Measurements from ENCODE around the gene L3MBTL3. TPM values are rescaled to one million over a fixed set of nuclear protein-coding genes. Genes with fewer than 3 reads are reported as not detected.

The L3MBTL3 gene
- total and polyA plus RNA-seq, 4 experiments from 2014 or later, result 2.6 to 44.1 (median 24.3) TPM

DNA sequence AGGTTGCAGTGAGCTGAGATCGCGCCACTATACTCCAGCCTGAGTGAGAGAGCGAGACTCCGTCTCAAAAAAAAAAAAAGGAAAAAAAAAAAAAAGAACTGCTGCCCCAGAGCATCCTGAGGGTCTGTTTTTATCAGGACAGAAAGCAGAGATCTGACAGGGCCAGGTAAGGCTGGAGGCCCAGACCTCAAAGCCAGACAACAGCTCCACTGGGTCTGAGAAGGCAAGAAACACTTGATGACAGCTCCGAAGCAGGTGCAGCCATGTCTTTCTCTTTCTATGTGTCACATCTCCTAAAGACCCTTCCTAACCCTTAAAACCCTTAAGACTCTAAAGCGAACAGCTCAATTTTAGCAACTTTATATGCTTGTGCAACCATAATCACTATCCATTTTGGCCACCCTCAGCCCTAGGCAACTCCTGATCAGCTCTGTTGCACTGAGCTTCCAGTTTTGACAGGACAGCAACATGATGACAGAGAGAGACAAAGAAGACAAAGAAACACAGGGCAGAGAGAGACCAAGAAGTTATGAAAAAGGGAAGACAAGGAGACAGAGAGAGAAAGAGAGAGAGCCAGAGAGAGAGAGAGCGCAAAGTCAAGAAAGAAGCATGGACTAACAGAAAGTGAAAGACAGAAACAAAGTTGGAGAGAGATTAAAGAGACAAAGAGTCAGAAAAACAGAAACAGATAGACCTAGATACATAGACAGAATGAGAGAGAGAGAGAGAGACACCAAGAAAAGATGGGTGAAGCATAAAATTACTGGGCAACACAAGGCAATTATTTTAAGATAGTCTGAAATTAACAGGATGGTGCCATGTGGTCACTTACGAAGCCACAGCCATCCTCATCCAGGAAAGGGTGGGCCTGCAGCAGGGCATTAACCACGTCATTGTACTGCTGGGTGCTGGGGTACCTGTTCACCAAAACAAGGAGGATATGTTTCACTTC, 165.2 kb downstream of the L3MBTL3 start:
- H3K27me3 ChIP-seq (ENCODE audit: insufficient read depth, low read length), result no peaks in the 10 kb centered on the region
- CTCF ChIA-PET (ENCODE audit: partially characterized antibody), result interaction anchor here (0.8 to 4.2 kb wide), 9 partner anchors 9 to 99 kb away, joined by 3 to 22 read pairs (median 3); partner anchors contain the start of gene SAMD3
- peaks cover 35 to 58% (median 45%) of the 10 kb centered on the region in 4 donors for H3K4me1 Mint-ChIP-seq

GRCh38 chr6:130185658-130186057, 167.3 kb downstream of the L3MBTL3 start:
- DNase-seq, result no peak
- Mint-ChIP-seq H3K36me3 (peaks cover 50 to 51% of the 10 kb centered on the region in 2 donors), H3K27ac (peak overlapping the region in 5 of 7 donors; percentile 34 to 82 (median 74)), H3K27me3 (no peaks in the 10 kb centered on the region), H3K4me3 (peak overlapping the region in 3 of 8 donors; percentile 59 to 68 (median 60)), H3K9me3 (peaks cover 0 to 1% (median 0%) of the 10 kb centered on the region in 8 donors), H3K4me1 (peaks cover 49 to 75% (median 60%) of the 10 kb centered on the region in 4 donors)
- H3K27ac ChIP-seq (ENCODE audit: low read depth, low read length), result no peak overlapping the region
- no peaks in the 10 kb centered on the region for H3K27me3 ChIP-seq (ENCODE audit: insufficient read depth, low read length)
- intact Hi-C loops (cut with micrococcal nuclease), result loop anchor here (2.0 kb wide), 1 partner anchor 29 kb away; no protein-coding TSS in a partner anchor
- peaks cover 56% of the 10 kb centered on the region for H3K4me1 ChIP-seq (ENCODE audit: insufficient read depth, low read length)
- POLR2A ChIA-PET (ENCODE audit: partially characterized antibody), result interaction anchor here (0.6 to 7.8 kb wide), 6 partner anchors 14 to 575 kb away, joined by 3 to 64 read pairs (median 20); partner anchors contain the start of gene SAMD3
- CTCF ChIA-PET (ENCODE audit: partially characterized antibody), result interaction anchor here (1.3 to 4.2 kb wide), 3 partner anchors 38 to 441 kb away, joined by 4 to 22 read pairs (median 7); partner anchors contain the start of gene SAMD3
- no peak overlapping the region for H3K4me3 ChIP-seq (ENCODE audit: low read length in 2 of 2)
- no peaks in the 10 kb centered on the region for H3K9me3 ChIP-seq (ENCODE audit: control insufficient read depth in 1 of 2, low read length in 2 of 2)
- peaks cover 10% of the 10 kb centered on the region for H3K36me3 ChIP-seq (ENCODE audit: insufficient read depth, low read length)

More for the DNA sequence above, 165.2 kb downstream of the L3MBTL3 start:
- Histone ChIP-seq H3K4me3 (ENCODE audit: low read length in 2 of 2) (peak overlapping the region in 1 of 2 donors; percentile 6), H3K9me3 (ENCODE audit: control insufficient read depth in 1 of 2, low read length in 2 of 2) (no peaks in the 10 kb centered on the region), H3K4me1 (ENCODE audit: insufficient read depth, low read length) (peaks cover 39% of the 10 kb centered on the region), H3K27ac (ENCODE audit: low read depth, low read length) (peak overlapping the region; percentile 40), H3K36me3 (ENCODE audit: insufficient read depth, low read length) (peaks cover 10% of the 10 kb centered on the region)
- Mint-ChIP-seq H3K36me3 (peaks cover 46 to 53% of the 10 kb centered on the region in 2 donors), H3K27me3 (no peaks in the 10 kb centered on the region), H3K4me3 (peak overlapping the region; percentile 49 to 79 (median 70)), H3K9me3 (peaks cover 0 to 1% (median 0%) of the 10 kb centered on the region in 8 donors), H3K27ac (peak overlapping the region; percentile 65 to 95 (median 90))
- intact Hi-C loops (cut with micrococcal nuclease), result loop anchor here (2.0 kb wide), 1 partner anchor 31 kb away; no protein-coding TSS in a partner anchor
- peak; percentile 57 to 77 (median 69) for DNase-seq
- POLR2A ChIA-PET (ENCODE audit: partially characterized antibody), result interaction anchor here (0.6 to 7.8 kb wide), 9 partner anchors 10 to 420 kb away, joined by 3 to 64 read pairs (median 5); partner anchors contain the start of gene SAMD3

DNA sequence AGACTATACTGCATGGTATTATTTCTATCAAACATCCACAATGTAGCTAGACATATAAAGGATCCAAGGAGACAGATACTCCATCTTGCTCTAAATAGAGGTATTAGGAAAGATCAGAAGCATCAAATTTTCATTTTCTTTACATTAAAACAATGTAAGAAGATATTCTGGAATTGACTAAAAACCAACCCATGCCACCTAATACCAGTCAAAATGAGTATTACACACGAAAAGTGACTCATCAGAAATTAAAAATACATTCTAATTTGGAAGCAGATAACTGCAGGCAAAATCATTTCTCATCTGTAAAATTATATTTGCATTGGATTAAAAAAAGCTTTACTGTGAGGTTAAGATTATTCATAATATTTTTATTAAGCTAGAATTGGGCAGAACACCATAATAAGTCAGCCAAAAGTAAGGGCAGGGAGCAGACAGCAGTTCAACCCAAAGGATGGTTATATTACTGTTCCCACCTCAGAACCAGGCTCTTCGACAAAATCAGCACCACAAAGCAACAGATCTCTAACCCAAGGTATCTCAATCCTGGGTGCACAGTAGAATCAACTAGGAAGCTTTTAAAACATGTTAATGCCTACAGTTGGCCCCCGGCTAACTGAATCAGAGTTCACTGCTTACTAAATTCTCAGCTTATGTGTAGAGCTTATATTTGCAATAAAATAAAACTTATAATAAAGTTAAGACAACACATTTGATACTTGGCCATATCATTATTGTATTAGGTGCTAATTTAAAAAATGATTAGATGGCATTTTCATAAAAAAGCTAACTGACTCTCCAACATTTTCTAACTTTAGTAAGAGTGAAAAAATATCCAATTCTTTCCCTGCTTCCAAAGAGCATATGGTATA, 169.2 kb downstream of the L3MBTL3 start:
- H3K4me3 Mint-ChIP-seq, result peak overlapping the region in 1 of 8 donors; percentile 4
- Histone ChIP-seq H3K27ac (ENCODE audit: low read depth, low read length) (no peak overlapping the region), H3K4me3 (ENCODE audit: low read length in 2 of 2) (no peak overlapping the region), H3K36me3 (ENCODE audit: insufficient read depth, low read length) (peaks cover 5% of the 10 kb centered on the region), H3K9me3 (ENCODE audit: control insufficient read depth in 1 of 2, low read length in 2 of 2) (no peaks in the 10 kb centered on the region), H3K4me1 (ENCODE audit: insufficient read depth, low read length) (peaks cover 56% of the 10 kb centered on the region), H3K27me3 (ENCODE audit: insufficient read depth, low read length) (no peaks in the 10 kb centered on the region)
- H3K36me3 Mint-ChIP-seq, result peaks cover 49 to 52% of the 10 kb centered on the region in 2 donors
- no peaks in the 10 kb centered on the region for H3K27me3 Mint-ChIP-seq
- H3K9me3 Mint-ChIP-seq, result no peaks in the 10 kb centered on the region
- peaks cover 60 to 86% (median 71%) of the 10 kb centered on the region in 4 donors for H3K4me1 Mint-ChIP-seq
- CTCF ChIA-PET (ENCODE audit: partially characterized antibody), result interaction anchor here (0.7 to 4.5 kb wide), 9 partner anchors 9 to 125 kb away, joined by 3 to 33 read pairs (median 4); partner anchors contain the start of gene SAMD3
- intact Hi-C loops (cut with micrococcal nuclease), result no loop called here
- POLR2A ChIA-PET (ENCODE audit: partially characterized antibody), result interaction anchor here (0.5 to 7.8 kb wide), 9 partner anchors 12 to 55 kb away, joined by 3 to 64 read pairs (median 7); partner anchors contain the start of gene SAMD3
- DNase-seq, result no peak
- peak overlapping the region in 6 of 7 donors; percentile 36 to 92 (median 80) for H3K27ac Mint-ChIP-seq

DNA sequence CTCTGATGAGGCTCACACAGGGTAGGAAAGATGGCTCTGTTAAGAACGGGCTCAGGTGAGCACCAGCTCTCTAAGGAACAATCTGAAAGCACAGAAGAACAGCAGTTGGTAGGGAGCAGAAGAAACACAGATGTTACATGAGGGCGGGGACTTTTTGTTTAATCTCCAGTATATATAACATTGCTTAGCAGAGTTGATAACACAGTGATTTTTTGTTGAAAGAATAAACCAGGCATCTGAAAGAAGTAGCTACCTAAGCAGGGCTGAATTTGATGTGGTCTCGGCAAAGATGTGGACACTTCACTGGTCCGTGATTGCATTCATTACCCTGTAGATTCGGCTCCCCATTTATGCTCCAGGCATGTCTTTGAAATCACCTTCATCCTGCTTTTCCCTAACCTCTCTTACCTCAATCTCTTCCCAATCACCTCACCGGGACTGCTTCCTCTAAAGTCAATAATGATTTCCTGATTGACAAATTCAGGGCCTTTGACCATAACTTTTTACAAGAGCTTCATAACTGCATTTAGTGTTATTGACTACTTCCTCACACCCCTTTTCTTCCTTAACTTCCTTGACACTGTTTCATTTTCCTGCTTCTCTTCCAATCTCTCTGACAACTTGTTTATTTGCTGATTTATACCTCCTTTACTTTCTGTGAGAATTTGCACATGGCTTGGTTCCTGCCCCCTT, 170.0 kb downstream of the L3MBTL3 start:
- H3K27me3 Mint-ChIP-seq, result no peaks in the 10 kb centered on the region
- Histone ChIP-seq H3K36me3 (ENCODE audit: insufficient read depth, low read length) (peaks cover 2% of the 10 kb centered on the region), H3K9me3 (ENCODE audit: control insufficient read depth in 1 of 2, low read length in 2 of 2) (no peaks in the 10 kb centered on the region), H3K27ac (ENCODE audit: low read depth, low read length) (no peak overlapping the region), H3K27me3 (ENCODE audit: insufficient read depth, low read length) (no peaks in the 10 kb centered on the region), H3K4me3 (ENCODE audit: low read length in 2 of 2) (no peak overlapping the region), H3K4me1 (ENCODE audit: insufficient read depth, low read length) (peaks cover 52% of the 10 kb centered on the region)
- peak overlapping the region; percentile 36 to 92 (median 78) for H3K27ac Mint-ChIP-seq
- peak overlapping the region in 4 of 8 donors; percentile 4 to 62 (median 20) for H3K4me3 Mint-ChIP-seq
- ChIA-PET CTCF (ENCODE audit: partially characterized antibody) (interaction anchor here (0.9 to 4.5 kb wide), 8 partner anchors 10 to 49 kb away, joined by 3 to 33 read pairs (median 4); partner anchors contain the start of gene SAMD3), POLR2A (ENCODE audit: partially characterized antibody) (interaction anchor here (1.2 to 7.8 kb wide), 6 partner anchors 11 to 56 kb away, joined by 4 to 64 read pairs (median 14); partner anchors contain the start of gene SAMD3)
- intact Hi-C loops (cut with micrococcal nuclease), result no loop called here
- peaks cover 46 to 57% of the 10 kb centered on the region in 2 donors for H3K36me3 Mint-ChIP-seq
- H3K9me3 Mint-ChIP-seq, result no peaks in the 10 kb centered on the region
- DNase-seq, result no peak
- H3K4me1 Mint-ChIP-seq, result peaks cover 58 to 86% (median 72%) of the 10 kb centered on the region in 4 donors

GRCh38 chr6:130189531-130190397, 171.4 kb downstream of the L3MBTL3 start:
- Mint-ChIP-seq H3K4me1 (peaks cover 52 to 84% (median 67%) of the 10 kb centered on the region in 4 donors), H3K4me3 (peak overlapping the region in 3 of 8 donors; percentile 14 to 37 (median 16)), H3K27ac (peak overlapping the region; percentile 41 to 88 (median 62)), H3K36me3 (peaks cover 38 to 59% of the 10 kb centered on the region in 2 donors), H3K9me3 (no peaks in the 10 kb centered on the region), H3K27me3 (no peaks in the 10 kb centered on the region)
- CTCF ChIA-PET (ENCODE audit: partially characterized antibody), result interaction anchor here (0.6 to 4.5 kb wide), 2 partner anchors 35 to 55 kb away, joined by 4 to 33 read pairs; partner anchors contain the start of gene SAMD3
- peaks cover 38% of the 10 kb centered on the region for H3K4me1 ChIP-seq (ENCODE audit: insufficient read depth, low read length)
- H3K9me3 ChIP-seq (ENCODE audit: control insufficient read depth in 1 of 2, low read length in 2 of 2), result no peaks in the 10 kb centered on the region
- H3K36me3 ChIP-seq (ENCODE audit: insufficient read depth, low read length), result no peaks in the 10 kb centered on the region
- no peak for DNase-seq
- intact Hi-C loops (cut with micrococcal nuclease), result no loop called here
- H3K4me3 ChIP-seq (ENCODE audit: low read length in 2 of 2), result no peak overlapping the region
- POLR2A ChIA-PET (ENCODE audit: partially characterized antibody), result interaction anchor here (1.1 to 7.8 kb wide), 3 partner anchors 10 to 34 kb away, joined by 5 to 64 read pairs (median 29); partner anchors contain the start of gene SAMD3
- H3K27me3 ChIP-seq (ENCODE audit: insufficient read depth, low read length), result no peaks in the 10 kb centered on the region
- H3K27ac ChIP-seq (ENCODE audit: low read depth, low read length), result no peak overlapping the region
